Fibroblast of skin of right biceps (primary cell): ENCODE data around the gene MLPH.

Experiments
- DNase-seq: peaks from one replicate; pipeline ENCODE4 v3.0.0-alpha.2; 2013

Gene MLPH

GRCh38 chr2:237547841-237548416, 60.9 kb downstream of the MLPH start:
- no peak for DNase-seq

- DNase-seq, result no peak
Observed at GRCh38 chr2:237549216-237549615, 62.2 kb downstream of the MLPH start.

- DNase-seq, result no peak
Observed at GRCh38 chr2:237549643-237550415, 62.8 kb downstream of the MLPH start.

GRCh38 chr2:237551071-237551574, 64.1 kb downstream of the MLPH start:
- no peak for DNase-seq

GRCh38 chr2:237552908-237553307, 65.9 kb downstream of the MLPH start:
- DNase-seq, result no peak

GRCh38 chr2:237553948-237554347, 66.9 kb downstream of the MLPH start:
- DNase-seq, result no peak

- no peak for DNase-seq
Observed at GRCh38 chr2:237555560-237555959, 68.5 kb downstream of the MLPH start.

GRCh38 chr2:237556773-237557632, 70.0 kb downstream of the MLPH start:
- DNase-seq, result no peak

- DNase-seq, result no peak
Observed at GRCh38 chr2:237557633-237558015, 70.6 kb downstream of the MLPH start.

GRCh38 chr2:237558961-237559641, 72.0 kb downstream of the MLPH start:
- peak; percentile 35 for DNase-seq

- no peak for DNase-seq
Observed at GRCh38 chr2:237561221-237561620, 74.2 kb downstream of the MLPH start.

- peak; percentile 35 for DNase-seq
Observed at GRCh38 chr2:237563816-237564215, 76.8 kb downstream of the MLPH start.

- no peak for DNase-seq
Observed at GRCh38 chr2:237564526-237565131, 77.6 kb downstream of the MLPH start.

- no peak for DNase-seq
Observed at GRCh38 chr2:237565974-237566373, 78.9 kb downstream of the MLPH start.

- DNase-seq, result no peak
Observed at GRCh38 chr2:237566401-237567235, 79.6 kb downstream of the MLPH start, which contains the start of gene PRLH. Gene PRLH (plus strand): TSS chr2:237566574. CDS start chr2:237566574, 0 bp downstream.

GRCh38 chr2:237567276-237568029, 80.4 kb downstream of the MLPH start:
- no peak for DNase-seq

- DNase-seq, result no peak
Observed at GRCh38 chr2:237568121-237568660, 81.1 kb downstream of the MLPH start.

- no peak for DNase-seq
Observed at GRCh38 chr2:237569041-237569440, 82.0 kb downstream of the MLPH start.

- DNase-seq, result no peak
Observed at GRCh38 chr2:237569896-237570295, 82.8 kb downstream of the MLPH start.

GRCh38 chr2:237570776-237571335, 83.8 kb downstream of the MLPH start:
- no peak for DNase-seq
